Neuronal stem cell (in vitro differentiated cells): ENCODE data around the gene ARFGAP3.

Experiments used
- DNase-seq: peaks from one replicate; pipeline ENCODE4 v3.0.0-alpha.2; 2013; ENCODE audit warnings: low spot score
- H2AFZ ChIP-seq: one replicate; pipeline ENCODE4 v1.6.1; 2013; ENCODE audit warnings: mild to moderate bottlenecking, low read length, inconsistent platforms
- H2AK5ac ChIP-seq: 2 replicates; pipeline ENCODE4 v1.6.1; 2013; ENCODE audit warnings: low read depth, mild to moderate bottlenecking, inconsistent platforms, low read length, moderate library complexity, mixed read lengths
- H2BK120ac ChIP-seq: 2 replicates; pipeline ENCODE4 v1.6.1; 2013; ENCODE audit warnings: low read depth, mild to moderate bottlenecking, inconsistent platforms, low read length, moderate library complexity, mixed read lengths
- H2BK12ac ChIP-seq: one replicate; pipeline ENCODE4 v1.6.1; 2013; ENCODE audit warnings: low read length, inconsistent platforms
- H2BK15ac ChIP-seq: 2 replicates; pipeline ENCODE4 v1.6.1; 2013; ENCODE audit warnings: mild to moderate bottlenecking, low read length, inconsistent platforms, mixed read lengths
- H2BK5ac ChIP-seq: one replicate; pipeline ENCODE4 v1.6.1; 2013; ENCODE audit warnings: inconsistent platforms, mild to moderate bottlenecking, low read length, moderate library complexity
- H3K14ac ChIP-seq: one replicate; pipeline ENCODE4 v1.6.1; 2013; ENCODE audit warnings: low read length, inconsistent platforms
- H3K18ac ChIP-seq: 2 replicates; pipeline ENCODE4 v1.6.1; 2013; ENCODE audit warnings: low read length, inconsistent platforms
- H3K23ac ChIP-seq: 2 replicates; pipeline ENCODE4 v1.6.1; 2013; ENCODE audit warnings: low read depth, mild to moderate bottlenecking, mixed read lengths, low read length, inconsistent platforms; ENCODE audit not compliant: poor library complexity
- H3K27ac ChIP-seq: replicated peaks from 3 replicates; pipeline ENCODE4 v1.5.1; 2013; ENCODE audit warnings: low read length, inconsistent platforms
- H3K27me3 ChIP-seq, 3 experiments: 2 replicates each; pipeline ENCODE4 v1.6.1; 2013; ENCODE audit warnings: low read length in 3 of 3, mild to moderate bottlenecking in 2 of 3, inconsistent platforms in 1 of 3, low read depth in 1 of 3, mixed read lengths in 1 of 3, moderate library complexity in 1 of 3; ENCODE audit not compliant: control insufficient read depth in 3 of 3, insufficient read depth in 3 of 3
- H3K36me3 ChIP-seq, 2 donors: replicated peaks in 1 of 2; 2 replicates each; pipeline ENCODE4 v1.6.1; 2013; ENCODE audit warnings: low read length in 2 of 2; ENCODE audit not compliant: control insufficient read depth in 2 of 2, insufficient read depth in 2 of 2
- H3K4ac ChIP-seq: 2 replicates; pipeline ENCODE4 v1.6.1; 2013; ENCODE audit warnings: inconsistent platforms, mild to moderate bottlenecking, low read length, moderate library complexity
- H3K4me1 ChIP-seq, 2 donors: 1 replicate in 1 of 2; 2 replicates in 1 of 2; pipeline ENCODE4 v1.6.1; 2013; ENCODE audit warnings: low read length in 2 of 2, low read depth in 1 of 2; ENCODE audit not compliant: control insufficient read depth in 2 of 2, insufficient read depth in 1 of 2
- H3K4me2 ChIP-seq: one replicate; pipeline ENCODE4 v1.6.1; 2013; ENCODE audit warnings: mild to moderate bottlenecking, low read length, inconsistent platforms; ENCODE audit not compliant: insufficient read depth, poor library complexity, severe bottlenecking
- H3K4me3 ChIP-seq, 2 donors: 2 replicates each; pipeline ENCODE4 v1.5.1; 2013; ENCODE audit warnings: low read length in 2 of 2, mild to moderate bottlenecking in 2 of 2, inconsistent platforms in 1 of 2, moderate library complexity in 1 of 2
- H3K79me1 ChIP-seq: one replicate; pipeline ENCODE4 v1.6.1; 2013; ENCODE audit warnings: low read depth, mild to moderate bottlenecking, inconsistent platforms, low read length, moderate library complexity
- H3K9ac ChIP-seq: one replicate; pipeline ENCODE4 v1.6.1; 2013; ENCODE audit warnings: mild to moderate bottlenecking, low read depth, low read length, inconsistent platforms; ENCODE audit not compliant: poor library complexity
- H3K9me3 ChIP-seq, 2 donors: replicated peaks in 1 of 2; 2 replicates each; pipeline versions ENCODE3 to v1.6.1; 2013; ENCODE audit warnings: low read length in 2 of 2, mild to moderate bottlenecking in 2 of 2, inconsistent platforms in 1 of 2, low read depth in 1 of 2, mixed read lengths in 1 of 2, moderate library complexity in 1 of 2; ENCODE audit not compliant: control insufficient read depth in 2 of 2, insufficient read depth in 1 of 2
- H4K8ac ChIP-seq: one replicate; pipeline ENCODE4 v1.6.1; 2013; ENCODE audit warnings: low read depth, mild to moderate bottlenecking, inconsistent platforms, low read length, moderate library complexity
- H4K91ac ChIP-seq: one replicate; pipeline ENCODE4 v1.6.1; 2013; ENCODE audit warnings: low read length, low read depth, mild to moderate bottlenecking, inconsistent platforms; ENCODE audit not compliant: poor library complexity
- WGBS, 2 donors: extraction: QIAGEN DNeasy Blood & Tissue Kit; methylation state at CpG; one replicate each; pipeline ENCODE4 v1.1.7; 2013; ENCODE audit warnings: missing lambda C conversion rate in 2 of 2, mixed read lengths in 1 of 2; ENCODE audit not compliant: insufficient read length in 2 of 2, insufficient replicate concordance in 1 of 2; ENCODE audit errors: extremely low coverage in 2 of 2; 5-methylcytosine and 5-hydroxymethylcytosine counted together

Gene ARFGAP3

GRCh38 chr22:42805016-42805997, 51.8 kb downstream of the ARFGAP3 start:
- H2AFZ ChIP-seq: no peak overlapping the region
- peak overlapping the region; percentile 78 for H4K8ac ChIP-seq
- peak overlapping the region; percentile 35 for H2BK15ac ChIP-seq
- H3K4me3 ChIP-seq: no peak overlapping the region
- no peak overlapping the region for H2BK5ac ChIP-seq
- H3K14ac ChIP-seq: peak overlapping the region; percentile 78
- no peaks in the 10 kb centered on the region for H3K27me3 ChIP-seq
- peak overlapping the region; percentile 93 for H2AK5ac ChIP-seq
- peak overlapping the region; percentile 85 for H2BK12ac ChIP-seq
- no peak for DNase-seq
- peak overlapping the region; percentile 80 for H3K9ac ChIP-seq
- H3K23ac ChIP-seq: peak overlapping the region; percentile 87
- peak overlapping the region; percentile 8 for H3K4ac ChIP-seq
- H2BK120ac ChIP-seq: no peak overlapping the region
- H3K9me3 ChIP-seq: no peaks in the 10 kb centered on the region
- peak overlapping the region; percentile 93 for H3K18ac ChIP-seq
- peak overlapping the region; percentile 51 for H3K27ac ChIP-seq
- H3K36me3 ChIP-seq: peaks cover 7 to 67% of the 10 kb centered on the region in 2 donors
- H3K4me2 ChIP-seq: no peak overlapping the region
- H4K91ac ChIP-seq: no peak overlapping the region
- WGBS, 2 donors: no CpG with 5 or more reads among the region's 13 CpGs
- peaks cover 4% of the 10 kb centered on the region for H3K79me1 ChIP-seq
- H3K4me1 ChIP-seq: peaks cover 15 to 17% of the 10 kb centered on the region in 2 donors

- Histone ChIP-seq H3K4me2 (no peak overlapping the region), H3K23ac (no peak overlapping the region), H3K27ac (no peak overlapping the region), H2BK120ac (peak overlapping the region; percentile 49), H3K4me1 (peaks cover 15 to 17% of the 10 kb centered on the region in 2 donors), H2BK15ac (no peak overlapping the region), H2AFZ (no peak overlapping the region), H3K4me3 (no peak overlapping the region), H3K36me3 (peaks cover 7 to 67% of the 10 kb centered on the region in 2 donors), H2BK12ac (no peak overlapping the region), H3K14ac (no peak overlapping the region), H4K8ac (no peak overlapping the region), H3K79me1 (peaks cover 4% of the 10 kb centered on the region), H3K4ac (no peak overlapping the region), H4K91ac (no peak overlapping the region), H3K27me3 (no peaks in the 10 kb centered on the region), H2BK5ac (no peak overlapping the region), H2AK5ac (no peak overlapping the region), H3K9ac (no peak overlapping the region), H3K9me3 (no peaks in the 10 kb centered on the region), H3K18ac (no peak overlapping the region)
- DNase-seq: no peak
- no CpG with 5 or more reads among the region's 7 CpGs for WGBS, 2 donors
Observed at GRCh38 chr22:42803389-42803788, 53.7 kb downstream of the ARFGAP3 start.

DNA sequence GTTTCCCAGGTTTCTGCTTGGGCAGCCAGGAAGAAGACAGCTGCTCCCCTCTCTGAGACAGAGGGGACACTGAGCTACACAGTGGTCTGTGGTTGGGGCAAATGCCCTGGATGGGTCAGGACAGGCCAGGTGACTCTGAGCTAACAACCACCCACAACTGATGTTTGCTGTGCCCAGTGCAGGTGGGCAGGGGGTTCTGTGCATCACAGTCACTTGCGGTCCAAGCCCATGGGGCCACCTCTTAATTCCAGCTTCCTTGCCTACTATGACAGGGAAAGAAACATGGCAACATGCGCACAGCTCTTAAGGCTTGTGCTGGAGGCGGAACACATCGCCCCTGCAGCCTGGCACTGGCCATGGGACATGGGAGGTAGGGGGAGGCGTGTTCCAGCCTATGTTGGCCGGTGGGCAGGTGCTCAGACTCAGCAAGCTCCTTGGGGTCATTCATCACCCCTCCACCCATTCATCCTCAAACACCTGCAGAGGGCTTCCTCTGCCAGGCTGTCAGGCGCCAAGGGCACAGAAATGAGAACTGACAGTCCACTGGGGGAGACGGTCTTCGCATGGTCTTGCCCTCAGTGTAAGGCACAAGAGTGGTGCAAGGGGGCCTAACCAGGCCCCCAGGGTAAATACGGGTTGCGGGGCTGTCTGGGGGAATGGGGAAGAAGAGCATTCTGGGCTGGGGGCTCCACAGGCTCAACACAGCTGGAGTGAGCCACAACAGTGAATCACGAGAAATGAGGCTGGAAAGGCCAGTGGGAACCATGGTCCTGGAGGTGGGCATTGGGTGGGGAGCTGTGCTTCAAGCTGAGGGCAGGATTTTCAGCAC, 55.6 kb downstream of the ARFGAP3 start:
- Histone ChIP-seq H3K27ac (no peak overlapping the region), H4K91ac (no peak overlapping the region), H3K9me3 (no peaks in the 10 kb centered on the region), H3K27me3 (no peaks in the 10 kb centered on the region), H3K4ac (no peak overlapping the region), H2AFZ (no peak overlapping the region), H3K14ac (no peak overlapping the region), H3K23ac (peak overlapping the region; percentile 8), H3K9ac (no peak overlapping the region), H2BK5ac (no peak overlapping the region), H2AK5ac (no peak overlapping the region), H2BK120ac (no peak overlapping the region), H3K79me1 (peaks cover 4% of the 10 kb centered on the region), H4K8ac (no peak overlapping the region), H3K4me2 (no peak overlapping the region), H3K4me3 (no peak overlapping the region), H3K36me3 (peaks cover 9 to 66% of the 10 kb centered on the region in 2 donors), H3K18ac (peak overlapping the region; percentile 62), H2BK15ac (no peak overlapping the region), H2BK12ac (no peak overlapping the region), H3K4me1 (peaks cover 13 to 14% of the 10 kb centered on the region in 2 donors)
- no CpG with 5 or more reads among the region's 12 CpGs for WGBS, 2 donors
- no peak for DNase-seq
